AG09309 (cell line): ENCODE measurements around the gene ZNF354B.

ENCODE experiments used
- DNase-seq: peaks from one replicate; pipeline ENCODE4 v3.0.0-alpha.2; 2010; ENCODE audit warnings: low read depth
- H3K4me3 ChIP-seq: 2 replicates; pipeline ENCODE4 v1.5.1; 2011; ENCODE audit warnings: mild to moderate bottlenecking, low read depth, low read length, moderate library complexity; ENCODE audit not compliant: control insufficient read depth
- CTCF ChIP-seq: IDR thresholded peaks from 2 replicates; pipeline ENCODE4 v1.5.1; 2011; ENCODE audit warnings: mild to moderate bottlenecking, low read depth, low read length, inconsistent platforms; ENCODE audit not compliant: insufficient read depth, control insufficient read depth; ENCODE audit errors: missing control alignments

ZNF354B gene

DNA sequence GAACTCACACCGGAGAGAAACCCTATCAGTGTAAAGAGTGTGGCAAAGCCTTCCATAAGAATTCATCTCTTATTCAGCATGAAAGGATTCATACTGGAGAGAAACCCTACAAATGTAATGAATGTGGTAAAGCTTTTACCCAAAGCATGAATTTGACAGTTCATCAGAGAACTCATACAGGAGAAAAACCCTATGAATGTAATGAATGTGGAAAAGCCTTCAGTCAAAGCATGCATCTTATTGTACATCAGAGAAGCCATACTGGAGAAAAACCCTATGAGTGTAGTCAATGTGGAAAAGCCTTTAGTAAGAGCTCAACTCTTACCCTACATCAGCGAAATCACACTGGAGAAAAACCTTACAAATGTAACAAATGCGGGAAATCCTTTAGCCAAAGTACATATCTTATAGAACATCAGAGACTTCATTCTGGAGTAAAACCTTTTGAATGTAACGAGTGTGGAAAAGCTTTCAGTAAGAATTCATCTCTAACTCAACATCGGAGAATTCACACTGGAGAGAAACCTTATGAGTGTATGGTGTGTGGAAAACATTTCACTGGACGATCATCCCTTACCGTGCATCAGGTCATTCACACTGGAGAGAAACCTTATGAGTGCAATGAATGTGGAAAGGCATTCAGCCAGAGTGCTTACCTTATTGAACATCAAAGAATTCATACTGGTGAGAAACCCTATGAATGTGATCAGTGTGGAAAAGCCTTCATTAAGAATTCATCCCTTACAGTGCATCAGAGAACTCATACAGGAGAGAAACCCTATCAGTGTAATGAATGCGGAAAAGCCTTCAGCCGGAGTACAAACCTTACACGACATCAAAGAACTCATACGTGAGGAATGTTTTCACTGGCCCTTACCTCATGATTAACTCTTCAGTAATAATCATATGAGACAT lies 72.3 kb downstream of the ZNF354B start:
- TF ChIP-seq CTCF: no peak
- no peak for DNase-seq
- no peak overlapping the region for H3K4me3 ChIP-seq
